ENCODE data around the gene PHF21A. TPM values are rescaled to one million over a fixed set of nuclear protein-coding genes. Genes with fewer than 3 reads are reported as not detected.

Gene PHF21A
- polyA plus RNA-seq, 1 experiment = 17.1 TPM

GRCh38 chr11:45947885-45948284 is 173.4 kb downstream of the PHF21A start:
- TF ChIP-seq CTCF (IDR thresholded peaks at IDR 0.05; ENCODE audit: insufficient read depth, low read depth, low read length) = no peak
- Histone ChIP-seq H3K27me3 (ENCODE audit: control insufficient read depth, insufficient read depth, low read length) (no peaks in the 10 kb centered on the region), H3K4me3 (ENCODE audit: low read depth, low read length) (no peak overlapping the region), H3K36me3 (ENCODE audit: control insufficient read depth, insufficient read depth, low read length) (peaks cover 26% of the 10 kb centered on the region)
- ChIA-PET POLR2A (no interaction called here), CTCF (interaction anchor here (1.6 kb wide), 1 partner anchor 17 kb away, joined by 7 read pairs; no protein-coding TSS in a partner anchor)
- DNase-seq (ENCODE audit: low read depth) = no peak

DNA sequence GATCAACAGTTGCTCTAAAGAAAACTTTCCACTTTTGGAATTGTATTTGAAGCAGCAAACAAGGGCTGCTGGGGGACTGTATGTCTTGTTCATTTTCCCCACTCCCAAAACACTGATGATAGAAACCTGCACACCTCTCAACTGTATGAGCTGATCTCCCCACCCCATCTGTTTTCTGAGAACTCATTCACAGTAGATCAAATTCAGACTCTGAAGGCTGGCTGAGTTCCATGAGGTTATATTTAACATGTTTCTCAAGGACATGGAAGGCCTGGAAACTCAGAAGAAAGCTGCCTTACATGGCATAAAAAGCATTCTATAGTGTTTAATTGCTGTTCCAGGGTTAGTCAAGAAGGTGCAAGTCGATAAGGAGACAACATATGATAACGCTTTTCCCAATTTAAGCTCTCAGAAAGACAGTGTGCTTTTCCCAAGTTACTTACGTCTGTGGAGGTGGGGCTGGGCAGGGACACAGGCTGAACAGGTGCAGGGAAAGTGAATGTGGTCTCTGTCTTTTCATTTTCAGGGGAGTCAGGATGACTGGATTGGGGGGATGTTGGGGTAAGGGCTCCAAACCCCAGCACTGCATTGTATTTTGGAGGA is 175.8 kb downstream of the PHF21A start:
- H3K27me3 ChIP-seq (ENCODE audit: control insufficient read depth, insufficient read depth, low read length) = no peaks in the 10 kb centered on the region
- H3K36me3 ChIP-seq (ENCODE audit: control insufficient read depth, insufficient read depth, low read length) = peaks cover 24% of the 10 kb centered on the region
- H3K4me3 ChIP-seq (ENCODE audit: low read depth, low read length) = no peak overlapping the region
- POLR2A ChIA-PET = no interaction called here
- no peak for TF ChIP-seq CTCF (IDR thresholded peaks at IDR 0.05; ENCODE audit: insufficient read depth, low read depth, low read length)
- DNase-seq (ENCODE audit: low read depth) = no peak
- CTCF ChIA-PET = interaction anchor here (1.5 kb wide), 1 partner anchor 20 kb away, joined by 5 read pairs; no protein-coding TSS in a partner anchor

DNA sequence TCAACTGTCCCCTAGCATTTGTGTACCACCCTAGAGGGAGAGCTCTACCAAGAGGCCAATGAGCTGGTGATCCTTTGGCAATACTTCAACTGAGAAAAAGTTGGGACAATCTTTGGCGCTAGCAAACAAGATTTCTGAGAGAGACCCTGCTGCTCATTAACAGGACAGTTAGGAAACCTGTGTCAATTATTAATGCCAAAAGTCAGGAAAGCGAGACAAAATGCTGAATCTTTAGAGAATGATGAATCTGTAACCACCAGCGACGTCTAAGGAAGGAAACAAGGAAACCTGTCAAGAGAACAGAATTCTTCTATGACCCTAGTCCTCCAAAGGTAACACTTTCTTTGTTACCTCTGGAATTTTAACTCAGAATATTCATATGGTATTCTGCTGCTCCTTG is 178.9 kb downstream of the PHF21A start:
- no peak overlapping the region for H3K4me3 ChIP-seq (ENCODE audit: low read depth, low read length)
- ChIA-PET CTCF (interaction anchor here (1.0 to 2.5 kb wide), 2 partner anchors 23 to 63 kb away, joined by 3 to 11 read pairs; no protein-coding TSS in a partner anchor), POLR2A (no interaction called here)
- peaks cover 8% of the 10 kb centered on the region for H3K36me3 ChIP-seq (ENCODE audit: control insufficient read depth, insufficient read depth, low read length)
- H3K27me3 ChIP-seq (ENCODE audit: control insufficient read depth, insufficient read depth, low read length) = no peaks in the 10 kb centered on the region
- no peak for TF ChIP-seq CTCF (IDR thresholded peaks at IDR 0.05; ENCODE audit: insufficient read depth, low read depth, low read length)
- DNase-seq (ENCODE audit: low read depth) = no peak

GRCh38 chr11:45941285-45941684 is 180.0 kb downstream of the PHF21A start:
- DNase-seq (ENCODE audit: low read depth) = no peak
- H3K27me3 ChIP-seq (ENCODE audit: control insufficient read depth, insufficient read depth, low read length) = no peaks in the 10 kb centered on the region
- no peak overlapping the region for H3K4me3 ChIP-seq (ENCODE audit: low read depth, low read length)
- TF ChIP-seq CTCF (IDR thresholded peaks at IDR 0.05; ENCODE audit: insufficient read depth, low read depth, low read length) = no peak
- peaks cover 9% of the 10 kb centered on the region for H3K36me3 ChIP-seq (ENCODE audit: control insufficient read depth, insufficient read depth, low read length)
- ChIA-PET CTCF (interaction anchor here (2.5 kb wide), 1 partner anchor 24 kb away, joined by 11 read pairs; no protein-coding TSS in a partner anchor), POLR2A (no interaction called here)

DNA sequence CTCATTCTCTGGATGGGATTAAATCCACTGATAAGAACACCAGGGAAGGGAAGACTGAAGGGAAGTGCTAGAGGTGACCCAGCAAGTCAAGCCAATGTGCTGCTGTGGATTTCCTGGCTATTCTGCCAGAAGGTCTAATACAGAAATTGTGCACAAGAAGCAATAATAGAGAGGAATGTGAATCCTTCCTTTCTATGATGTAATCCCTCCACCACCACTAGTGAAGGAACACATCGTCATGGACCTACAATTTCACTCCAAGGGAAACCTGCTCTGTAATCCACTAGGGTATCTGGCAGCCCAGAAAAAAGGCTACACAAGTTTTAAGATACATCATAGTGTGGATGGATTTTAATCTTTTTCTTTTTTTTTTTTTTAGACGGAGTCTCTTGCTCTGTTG is 181.4 kb downstream of the PHF21A start:
- no peak for DNase-seq (ENCODE audit: low read depth)
- ChIA-PET CTCF (interaction anchor here (1.2 kb wide), 1 partner anchor 66 kb away, joined by 3 read pairs; no protein-coding TSS in a partner anchor), POLR2A (no interaction called here)
- H3K36me3 ChIP-seq (ENCODE audit: control insufficient read depth, insufficient read depth, low read length) = peaks cover 14% of the 10 kb centered on the region
- H3K4me3 ChIP-seq (ENCODE audit: low read depth, low read length) = no peak overlapping the region
- no peak for TF ChIP-seq CTCF (IDR thresholded peaks at IDR 0.05; ENCODE audit: insufficient read depth, low read depth, low read length)
- H3K27me3 ChIP-seq (ENCODE audit: control insufficient read depth, insufficient read depth, low read length) = no peaks in the 10 kb centered on the region

Data from BJ (cell line).